Frontal cortex (tissue), 4 donors: ENCODE measurements around the gene BBX. TPM values are rescaled to one million over a fixed set of nuclear protein-coding genes. Genes with fewer than 3 reads are reported as not detected.

Source experiments
- DNase-seq, 2 donors: peaks; one replicate each; pipeline ENCODE4 v3.0.0; 2012; ENCODE audit warnings: low spot score in 2 of 2
- FAIRE-seq: peaks from 2 replicates; lab custom pipeline; 2012; peaks lifted over from hg19 to GRCh38; lab: Jason Lieb, UNC
- total RNA-seq: library from RNA; depleted of rRNA; stranded (reverse); fragments of >200 nt; gene quantifications from one replicate; pipeline ENCODE4 v1.2.3, GENCODE V29; 2014
- donor health status: control.
- donor health status: control.
- donor health status: control.

The BBX gene
- total RNA-seq, 1 donor from 2014 or later, result 19.6 TPM

GRCh38 chr3:107854733-107855132 is 332.0 kb downstream of the BBX start:
- FAIRE-seq, result no peak
- DNase-seq, result no peak

- FAIRE-seq, result no peak
- DNase-seq, result no peak
These were observed 332.9 kb downstream of the BBX start for GRCh38 chr3:107855710-107856109.

- DNase-seq, result no peak
- FAIRE-seq, result no peak
These were observed 335.1 kb downstream of the BBX start for GRCh38 chr3:107857854-107858253.

DNA sequence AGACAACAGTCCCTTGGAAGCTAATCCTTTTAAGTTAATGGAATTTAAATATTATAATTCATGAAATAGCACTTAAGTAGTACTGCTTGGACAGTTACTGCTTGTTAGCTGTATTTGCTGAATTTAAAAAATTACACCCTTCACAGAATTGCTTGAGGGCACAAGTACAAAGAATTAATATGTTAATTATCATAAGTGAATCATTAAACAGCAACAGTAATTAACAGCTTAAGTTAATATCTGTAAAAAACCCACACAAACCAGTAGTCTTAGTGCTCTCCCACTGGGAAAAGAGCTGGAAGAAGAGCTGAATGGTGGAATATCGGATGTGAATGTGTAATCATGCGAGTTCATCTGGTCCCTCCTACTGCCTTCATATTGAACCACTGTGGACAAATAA is 336.1 kb downstream of the BBX start:
- no peak for FAIRE-seq

More for the DNA sequence above, 336.1 kb downstream of the BBX start:
- no peak for DNase-seq

Other genes starting within 250 kb of the BBX start
- not detected for gene CCDC54, start 145.5 kb upstream of the BBX start, total RNA-seq